Measurements from ENCODE around the gene RBFA. TPM values are rescaled to one million over a fixed set of nuclear protein-coding genes. Genes with fewer than 3 reads are reported as not detected.
"Not testable (repeated sequence)": the region's sequence is repeated elsewhere in the genome, so short reads cannot be mapped to it uniquely, and the experiment has no call there.

RBFA gene
- total RNA-seq, 1 donor from 2014 or later, result 18.0 TPM

DNA sequence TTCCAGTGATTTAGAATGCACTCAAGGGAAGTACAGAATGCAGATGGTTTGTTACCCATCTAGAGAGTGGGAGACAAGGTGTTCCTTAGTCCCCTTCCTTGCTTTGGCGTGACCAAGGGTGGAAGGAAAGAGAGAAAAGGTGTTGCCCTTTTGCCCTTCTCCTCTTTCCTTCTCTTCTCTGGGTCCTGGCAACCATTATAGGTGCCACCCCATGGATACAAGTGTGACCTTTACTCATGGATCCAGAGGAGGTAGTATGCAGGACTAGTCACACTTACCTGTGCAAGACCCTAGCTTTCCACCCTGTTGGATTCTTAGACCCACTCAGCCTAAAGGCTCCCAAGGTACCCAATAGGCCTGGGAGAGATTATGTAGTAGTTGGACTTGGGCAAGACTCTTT is 11.6 kb upstream of the RBFA start:
- no peaks in the 10 kb centered on the region for H3K27me3 ChIP-seq
- TF ChIP-seq CTCF (IDR thresholded peaks at IDR 0.05), result no peak
- peaks cover 64% of the 10 kb centered on the region for H3K9me3 ChIP-seq
- DNase-seq (no peak), ATAC-seq (peak; percentile 54)
- no peaks in the 10 kb centered on the region for H3K4me1 ChIP-seq
- no peak overlapping the region for H3K4me3 ChIP-seq
- H3K36me3 ChIP-seq, result no peaks in the 10 kb centered on the region
- no peak overlapping the region for H3K27ac ChIP-seq
- intact Hi-C loops (cut with DNase I), result no loop called here

DNA sequence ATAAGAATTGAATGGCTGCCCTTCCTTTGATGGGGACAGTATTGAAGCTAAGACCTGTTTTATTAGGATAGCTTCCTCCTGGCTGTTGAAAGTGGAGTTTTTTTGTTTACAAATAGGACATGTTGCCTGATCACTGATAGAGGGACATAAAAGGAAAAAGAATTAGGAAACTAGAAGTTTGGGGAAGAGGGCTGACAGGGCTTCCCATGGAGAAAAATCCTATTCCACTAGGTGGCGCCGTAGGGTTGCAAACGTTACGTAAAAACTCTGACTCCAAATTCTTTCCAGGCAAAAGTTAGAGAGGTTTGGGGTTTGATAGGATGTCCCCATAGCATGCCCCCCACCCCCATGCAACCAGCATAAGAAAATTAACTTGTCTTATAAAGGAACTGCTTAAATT is 11.1 kb upstream of the RBFA start:
- Histone ChIP-seq H3K9me3 (peaks cover 64% of the 10 kb centered on the region), H3K4me1 (no peaks in the 10 kb centered on the region), H3K4me3 (no peak overlapping the region), H3K36me3 (no peaks in the 10 kb centered on the region), H3K27ac (no peak overlapping the region), H3K27me3 (no peaks in the 10 kb centered on the region)
- ATAC-seq, result no peak
- intact Hi-C loops (cut with DNase I), result no loop called here
- DNase-seq, result no peak
- peak; percentile 14 for TF ChIP-seq CTCF (IDR thresholded peaks at IDR 0.05)

GRCh38 chr18:80026363-80026762 is 7.9 kb upstream of the RBFA start:
- H3K27ac ChIP-seq, result no peak overlapping the region
- peaks cover 52% of the 10 kb centered on the region for H3K9me3 ChIP-seq
- no peaks in the 10 kb centered on the region for H3K4me1 ChIP-seq
- intact Hi-C loops (cut with DNase I), result no loop called here
- TF ChIP-seq CTCF (IDR thresholded peaks at IDR 0.05), result no peak
- DNase-seq (no peak), ATAC-seq (no peak)
- no peak overlapping the region for H3K4me3 ChIP-seq
- H3K27me3 ChIP-seq, result no peaks in the 10 kb centered on the region
- no peaks in the 10 kb centered on the region for H3K36me3 ChIP-seq

DNA sequence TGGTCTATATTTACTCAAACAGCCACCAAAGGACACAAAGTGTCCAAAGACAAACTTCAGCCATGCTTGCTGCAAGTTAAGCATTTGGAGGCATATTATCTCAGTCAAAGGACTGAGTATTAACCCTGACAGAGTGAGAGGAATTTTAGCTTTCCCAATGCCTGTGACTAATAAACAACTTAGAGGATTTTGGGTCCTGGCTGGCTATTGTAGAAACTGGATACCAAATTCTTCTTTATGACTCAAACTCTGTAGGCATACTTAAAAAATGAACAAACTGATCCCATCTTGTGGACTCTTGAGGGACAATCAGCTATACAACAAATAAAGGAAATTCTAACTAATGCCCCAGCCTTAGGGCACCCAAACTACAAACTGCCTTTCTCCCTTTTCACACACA is 6.5 kb upstream of the RBFA start:
- H3K36me3 ChIP-seq; H3K4me1 ChIP-seq; ATAC-seq; H3K27me3 ChIP-seq; intact Hi-C loops (cut with DNase I); DNase-seq; H3K27ac ChIP-seq; H3K4me3 ChIP-seq: not testable (repeated sequence)
- H3K9me3 ChIP-seq, result peaks cover 38% of the 10 kb centered on the region

DNA sequence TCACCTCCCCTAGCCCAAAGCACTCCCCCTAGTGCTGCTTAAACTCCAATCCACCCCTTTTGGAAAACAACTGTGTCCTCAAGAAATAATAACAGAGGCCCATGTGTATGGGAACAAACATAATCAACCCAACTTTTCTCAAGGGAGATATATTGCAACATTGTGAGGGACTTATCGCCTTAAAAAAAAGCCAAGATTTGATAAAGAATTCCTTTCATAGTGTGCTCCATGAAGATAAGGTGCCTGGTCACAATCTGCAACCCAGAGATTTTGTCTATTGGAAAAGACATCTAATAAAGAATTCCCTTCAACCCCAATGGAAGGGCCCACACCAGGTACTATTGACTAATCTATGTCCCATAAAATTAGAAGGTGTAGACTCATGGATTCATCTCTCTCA is 4.5 kb upstream of the RBFA start:
- no peak for DNase-seq
- no peak overlapping the region for H3K27ac ChIP-seq
- no peak for ATAC-seq
- no peak overlapping the region for H3K4me3 ChIP-seq
- intact Hi-C loops (cut with DNase I), result no loop called here
- H3K9me3 ChIP-seq, result peaks cover 18% of the 10 kb centered on the region
- H3K4me1 ChIP-seq, result no peaks in the 10 kb centered on the region
- TF ChIP-seq CTCF (IDR thresholded peaks at IDR 0.05), result no peak
- H3K36me3 ChIP-seq, result no peaks in the 10 kb centered on the region
- H3K27me3 ChIP-seq, result no peaks in the 10 kb centered on the region

DNA sequence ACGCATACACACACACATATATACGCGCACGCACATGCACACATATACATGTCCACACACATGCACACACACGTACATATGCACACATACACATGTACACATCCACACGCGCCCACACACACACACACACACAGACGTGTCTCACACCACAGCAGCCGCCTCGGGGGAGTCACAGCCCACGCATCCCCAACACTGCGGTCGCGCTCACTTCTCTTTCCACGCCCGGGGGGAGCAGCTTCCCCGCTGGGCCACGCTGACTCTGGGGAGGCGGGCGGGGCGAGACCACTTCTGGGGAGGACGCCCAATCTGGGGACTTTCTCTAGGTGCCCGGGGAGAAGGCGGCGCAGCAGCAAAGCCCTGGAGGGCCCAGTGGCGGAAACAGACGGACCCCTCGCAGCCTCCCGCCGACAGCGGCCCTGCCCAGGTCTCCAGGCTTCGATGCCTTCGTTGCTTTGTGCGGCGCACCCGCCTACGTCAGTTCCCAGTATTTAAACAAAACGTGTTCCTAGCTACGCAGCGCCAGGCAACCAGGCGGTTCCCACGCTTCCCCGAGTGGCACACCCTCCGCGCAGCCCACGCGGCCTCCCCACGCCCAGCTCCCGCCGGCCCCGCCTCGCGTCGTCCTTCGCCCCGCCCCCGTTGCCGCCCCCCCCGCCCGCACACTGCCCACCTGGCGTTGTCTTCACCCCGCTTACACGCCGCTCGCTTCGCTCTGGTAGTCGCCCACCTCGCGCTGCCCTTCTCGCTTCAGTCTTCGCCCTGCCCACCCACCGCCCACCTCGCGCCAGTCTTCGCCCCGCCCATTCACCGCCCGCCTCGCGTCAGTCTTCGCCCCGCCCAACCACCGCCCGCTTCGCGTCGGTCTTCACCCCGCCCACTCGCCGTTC is 810 bp upstream of the RBFA start:
- Histone ChIP-seq H3K36me3 (peaks cover 11% of the 10 kb centered on the region), H3K27ac (peak overlapping the region; percentile 82), H3K4me1 (peaks cover 4% of the 10 kb centered on the region), H3K27me3 (no peaks in the 10 kb centered on the region), H3K9me3 (no peaks in the 10 kb centered on the region), H3K4me3 (peak overlapping the region; percentile 83)
- TF ChIP-seq CTCF (IDR thresholded peaks at IDR 0.05), result no peak
- peak; percentile 86 for DNase-seq
- ATAC-seq, result peak; percentile 75
- intact Hi-C loops (cut with DNase I), result no loop called here

Data from upper lobe of right lung (tissue), 1 donor.